Calu3 (cell line): Measurements from ENCODE around the gene FAM89B. TPM values are rescaled to one million over a fixed set of nuclear protein-coding genes. Genes with fewer than 3 reads are reported as not detected.
A peak's percentile ranks its signal among the peaks of the same experiment; 100 is the strongest.

Experiments
- BruUV-seq: library from RNA; stranded (reverse); fragments of 400-500 nt; replicated peaks from 2 replicates; lab custom pipeline; 2021; lab: Mats Ljungman, UMichigan
- CTCF ChIA-PET: fragments of 300-600 bp; sonication (Branson Sonifier 250); formaldehyde crosslinking; loops from one replicate; lab custom pipeline; 2022; ENCODE audit warnings: antibody characterized with exemption; lab: Charles Lee
- DNase-seq: peaks from one replicate; pipeline ENCODE4 v3.0.0; 2022
- H3K27ac Mint-ChIP-seq: one replicate; pipeline ENCODE4 v1.8.0; 2022; ENCODE audit warnings: mixed read lengths; ENCODE audit not compliant: unreplicated experiment
- H3K27me3 Mint-ChIP-seq: one replicate; pipeline ENCODE4 v1.8.0; 2022; ENCODE audit warnings: mixed read lengths; ENCODE audit not compliant: unreplicated experiment
- H3K36me3 Mint-ChIP-seq: one replicate; pipeline ENCODE4 v1.8.0; 2022; ENCODE audit warnings: mild to moderate bottlenecking, moderate library complexity, mixed read lengths; ENCODE audit not compliant: insufficient read depth, unreplicated experiment
- H3K4me1 Mint-ChIP-seq: one replicate; pipeline ENCODE4 v1.8.0; 2022; ENCODE audit warnings: mild to moderate bottlenecking, low read depth, mixed read lengths; ENCODE audit not compliant: unreplicated experiment
- H3K4me3 Mint-ChIP-seq: one replicate; pipeline ENCODE4 v1.8.0; 2022; ENCODE audit warnings: mild to moderate bottlenecking, low read depth, moderate library complexity, mixed read lengths; ENCODE audit not compliant: unreplicated experiment
- H3K9me3 Mint-ChIP-seq: one replicate; pipeline ENCODE4 v1.8.0; 2022; ENCODE audit warnings: low read depth, mixed read lengths; ENCODE audit not compliant: unreplicated experiment
- intact Hi-C: fragments of 100-400 bp; cut with micrococcal nuclease; formaldehyde crosslinking; loops from one replicate; pipeline ENCODE4 v1.10.0; 2022; ENCODE audit not compliant: unreplicated experiment
- total RNA-seq: library from RNA; stranded (reverse); gene quantifications from 2 replicates; pipeline ENCODE4 v1.2.3, GENCODE V29; 2022
- TF ChIP-seq, protein P1 (sequence below): fragments of 200-600 bp; IDR thresholded peaks from one replicate; pipeline ENCODE4 v1.8.0; 2022; ENCODE audit warnings: antibody characterized with exemption; ENCODE audit not compliant: unreplicated experiment

The FAM89B gene
- total RNA-seq, 1 experiment from 2014 or later = 29.8 TPM

- TF ChIP-seq, protein P1, sequence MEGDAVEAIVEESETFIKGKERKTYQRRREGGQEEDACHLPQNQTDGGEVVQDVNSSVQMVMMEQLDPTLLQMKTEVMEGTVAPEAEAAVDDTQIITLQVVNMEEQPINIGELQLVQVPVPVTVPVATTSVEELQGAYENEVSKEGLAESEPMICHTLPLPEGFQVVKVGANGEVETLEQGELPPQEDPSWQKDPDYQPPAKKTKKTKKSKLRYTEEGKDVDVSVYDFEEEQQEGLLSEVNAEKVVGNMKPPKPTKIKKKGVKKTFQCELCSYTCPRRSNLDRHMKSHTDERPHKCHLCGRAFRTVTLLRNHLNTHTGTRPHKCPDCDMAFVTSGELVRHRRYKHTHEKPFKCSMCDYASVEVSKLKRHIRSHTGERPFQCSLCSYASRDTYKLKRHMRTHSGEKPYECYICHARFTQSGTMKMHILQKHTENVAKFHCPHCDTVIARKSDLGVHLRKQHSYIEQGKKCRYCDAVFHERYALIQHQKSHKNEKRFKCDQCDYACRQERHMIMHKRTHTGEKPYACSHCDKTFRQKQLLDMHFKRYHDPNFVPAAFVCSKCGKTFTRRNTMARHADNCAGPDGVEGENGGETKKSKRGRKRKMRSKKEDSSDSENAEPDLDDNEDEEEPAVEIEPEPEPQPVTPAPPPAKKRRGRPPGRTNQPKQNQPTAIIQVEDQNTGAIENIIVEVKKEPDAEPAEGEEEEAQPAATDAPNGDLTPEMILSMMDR = no peak
- intact Hi-C loops = no loop called here
- peaks cover 32% of the 10 kb centered on the region for H3K4me1 Mint-ChIP-seq
- CTCF ChIA-PET = interaction anchor here (0.6 to 1.1 kb wide), 8 partner anchors 14 to 245 kb away, joined by 3 read pairs; no protein-coding TSS in a partner anchor
- peak within 1 kb of the TSS; percentile 69 for H3K4me3 Mint-ChIP-seq
- DNase-seq = peak; percentile 75
- peak within 1 kb of the TSS; percentile 21 for H3K27ac Mint-ChIP-seq
- H3K27me3 Mint-ChIP-seq = no peaks in the 10 kb centered on the region
- H3K9me3 Mint-ChIP-seq = peaks cover 3% of the 10 kb centered on the region
- no TSS peak for BruUV-seq
- H3K36me3 Mint-ChIP-seq = peaks cover 23% of the 10 kb centered on the region
Measured at GRCh38 chr11:65524741-65525545, 47.4 kb upstream of the FAM89B start, which contains the start of gene SCYL1. TSS of gene SCYL1 (plus strand) at chr11:65525083. CDS start at chr11:65525154, 71 bp downstream.

DNA sequence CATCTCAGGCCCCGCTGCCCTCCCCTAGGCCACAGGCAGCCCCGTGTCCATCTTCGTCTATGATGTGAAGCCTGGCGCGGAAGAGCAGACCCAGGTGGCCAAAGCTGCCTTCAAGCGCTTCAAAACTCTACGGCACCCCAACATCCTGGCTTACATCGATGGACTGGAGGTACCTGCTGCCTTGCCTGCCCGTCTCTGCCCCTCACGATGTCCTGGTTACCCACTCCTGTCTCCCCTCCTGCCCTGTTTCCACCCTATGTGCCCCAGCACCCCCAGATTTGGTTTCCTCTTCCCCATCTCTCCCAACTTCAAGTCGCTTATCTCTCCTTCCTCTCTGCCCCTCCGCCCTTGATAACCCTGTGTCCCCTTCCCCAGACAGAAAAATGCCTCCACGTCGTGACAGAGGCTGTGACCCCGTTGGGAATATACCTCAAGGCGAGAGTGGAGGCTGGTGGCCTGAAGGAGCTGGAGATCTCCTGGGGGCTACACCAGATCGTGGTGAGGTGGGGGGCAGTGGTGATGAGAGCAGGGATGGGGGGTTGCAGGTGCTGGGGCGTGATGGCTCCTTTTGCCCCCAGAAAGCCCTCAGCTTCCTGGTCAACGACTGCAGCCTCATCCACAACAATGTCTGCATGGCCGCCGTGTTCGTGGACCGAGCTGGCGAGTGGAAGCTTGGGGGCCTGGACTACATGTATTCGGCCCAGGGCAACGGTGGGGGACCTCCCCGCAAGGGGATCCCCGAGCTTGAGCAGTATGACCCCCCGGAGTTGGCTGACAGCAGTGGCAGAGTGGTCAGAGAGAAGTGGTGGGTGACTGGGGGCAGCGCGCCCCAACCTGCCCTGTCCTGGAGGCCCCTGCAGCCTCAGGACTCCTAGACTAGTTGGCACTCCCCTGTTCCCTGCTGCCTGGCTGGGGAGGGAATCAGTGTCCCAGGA lies 46.5 kb upstream of the FAM89B start:
- intact Hi-C loops = no loop called here
- peaks cover 32% of the 10 kb centered on the region for H3K4me1 Mint-ChIP-seq
- CTCF ChIA-PET = interaction anchor here (0.6 to 1.1 kb wide), 7 partner anchors 15 to 246 kb away, joined by 3 read pairs; no protein-coding TSS in a partner anchor
- peak overlapping the region; percentile 21 for H3K27ac Mint-ChIP-seq
- TSS peak; percentile 52 for BruUV-seq
- peaks cover 25% of the 10 kb centered on the region for H3K36me3 Mint-ChIP-seq
- peaks cover 3% of the 10 kb centered on the region for H3K9me3 Mint-ChIP-seq
- TF ChIP-seq, protein P1 = no peak
- no peak for DNase-seq
- peak overlapping the region; percentile 69 for H3K4me3 Mint-ChIP-seq
- H3K27me3 Mint-ChIP-seq = no peaks in the 10 kb centered on the region

DNA sequence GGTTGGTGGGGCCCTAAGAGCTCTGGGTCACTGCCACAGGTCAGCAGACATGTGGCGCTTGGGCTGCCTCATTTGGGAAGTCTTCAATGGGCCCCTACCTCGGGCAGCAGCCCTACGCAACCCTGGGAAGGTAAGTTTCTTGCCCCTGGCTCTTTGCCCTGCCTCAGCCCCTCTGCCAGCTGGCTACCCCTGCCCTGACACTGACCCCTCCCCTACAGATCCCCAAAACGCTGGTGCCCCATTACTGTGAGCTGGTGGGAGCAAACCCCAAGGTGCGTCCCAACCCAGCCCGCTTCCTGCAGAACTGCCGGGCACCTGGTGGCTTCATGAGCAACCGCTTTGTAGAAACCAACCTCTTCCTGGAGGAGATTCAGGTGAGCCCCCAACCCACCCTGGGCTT lies 45.6 kb upstream of the FAM89B start:
- peak overlapping the region; percentile 22 for H3K4me3 Mint-ChIP-seq
- CTCF ChIA-PET = no interaction called here
- no peak for DNase-seq
- no peak overlapping the region for H3K27ac Mint-ChIP-seq
- peaks cover 30% of the 10 kb centered on the region for H3K4me1 Mint-ChIP-seq
- peaks cover 3% of the 10 kb centered on the region for H3K9me3 Mint-ChIP-seq
- TF ChIP-seq, protein P1 = no peak
- H3K27me3 Mint-ChIP-seq = no peaks in the 10 kb centered on the region
- peaks cover 34% of the 10 kb centered on the region for H3K36me3 Mint-ChIP-seq
- no TSS peak for BruUV-seq
- intact Hi-C loops = no loop called here

- Mint-ChIP-seq H3K4me3 (no peak overlapping the region), H3K27ac (no peak overlapping the region), H3K4me1 (peaks cover 9% of the 10 kb centered on the region), H3K27me3 (no peaks in the 10 kb centered on the region), H3K36me3 (peaks cover 43% of the 10 kb centered on the region), H3K9me3 (peaks cover 3% of the 10 kb centered on the region)
- intact Hi-C loops = no loop called here
- BruUV-seq = no TSS peak
- DNase-seq = no peak
- CTCF ChIA-PET = interaction anchor here (0.6 kb wide), 1 partner anchor 802 kb away, joined by 7 read pairs; no protein-coding TSS in a partner anchor
- TF ChIP-seq, protein P1 = no peak
Measured at GRCh38 chr11:65528819-65529350, 43.5 kb upstream of the FAM89B start.
